Activated CD8-positive, alpha-beta memory T cell treated with anti-CD3 and anti-CD28 coated beads, Interleukin-2, amount 50 U/mL, for 24 hours (primary cell): ENCODE measurements around the gene UROS.

ENCODE experiments used
- DNase-seq: peaks from one replicate; pipeline ENCODE4 v3.0.0-alpha.2; 2020; ENCODE audit errors: extremely low read depth

The UROS gene

GRCh38 chr10:125762692-125763648 is 60.1 kb downstream of the UROS start:
- no peak for DNase-seq

GRCh38 chr10:125761961-125762360 is 61.1 kb downstream of the UROS start:
- no peak for DNase-seq

DNA sequence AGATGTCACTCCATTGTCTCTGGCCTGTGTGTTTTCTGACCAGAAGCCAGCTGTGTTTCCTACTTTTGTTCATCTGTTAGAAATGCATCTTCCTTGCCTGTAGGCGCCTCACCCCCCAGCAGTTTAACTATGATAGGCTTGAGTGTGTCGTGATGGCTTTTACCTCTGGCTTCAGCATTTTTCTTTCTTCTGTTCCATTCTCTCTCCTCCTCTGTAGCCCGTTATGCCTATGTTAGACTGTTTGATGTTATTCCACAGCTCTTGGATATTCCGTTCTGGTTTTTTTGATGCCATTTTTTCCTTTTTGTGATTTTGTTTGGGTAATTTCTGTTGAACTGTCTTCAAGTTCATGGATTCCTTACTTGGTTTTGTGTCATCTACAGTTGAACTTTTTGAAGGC is 65.3 kb downstream of the UROS start:
- DNase-seq: no peak

- no peak for DNase-seq
Observed at GRCh38 chr10:125756853-125757487, 66.1 kb downstream of the UROS start.

DNA sequence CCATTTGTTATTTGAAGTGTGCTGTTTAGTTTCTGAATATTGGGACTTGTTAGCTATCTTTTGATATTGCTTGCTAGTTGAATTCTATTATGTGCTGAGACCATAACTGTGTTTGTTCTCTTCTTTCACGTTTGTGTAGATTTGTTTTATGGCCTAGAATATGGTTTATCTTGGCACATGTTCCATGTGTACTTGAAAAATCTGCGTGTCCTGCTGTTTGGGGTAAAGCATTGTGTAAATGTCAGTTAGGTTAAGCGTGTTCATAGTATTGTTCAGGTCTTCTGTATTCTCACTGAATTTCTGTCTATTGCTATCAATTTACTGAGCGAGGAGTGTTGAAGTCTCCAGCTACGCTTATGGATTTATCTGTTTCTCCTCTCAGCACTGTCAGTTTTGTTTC is 66.9 kb downstream of the UROS start:
- no peak for DNase-seq

DNA sequence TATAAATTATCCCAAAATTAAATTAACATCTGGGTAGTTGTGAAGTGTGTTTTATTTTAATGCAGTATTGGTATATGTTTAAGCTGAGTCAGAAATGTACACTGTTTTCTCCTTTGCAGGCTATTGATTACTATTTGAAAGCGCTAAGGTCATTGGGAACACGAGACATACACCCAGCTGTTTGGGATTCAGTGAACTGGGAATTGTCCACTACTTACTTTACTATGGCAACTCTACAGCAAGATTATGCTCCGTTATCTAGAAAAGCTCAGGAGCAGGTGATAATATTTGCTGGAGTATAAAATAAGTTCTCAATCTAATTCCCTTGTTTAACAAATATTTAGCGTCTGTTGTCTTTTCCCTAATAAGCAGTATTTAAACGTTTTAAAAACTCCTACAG is 75.6 kb downstream of the UROS start:
- no peak for DNase-seq

- DNase-seq: no peak
Observed at GRCh38 chr10:125744909-125745308, 78.1 kb downstream of the UROS start.

GRCh38 chr10:125742465-125742864 is 80.6 kb downstream of the UROS start:
- DNase-seq: no peak

DNA sequence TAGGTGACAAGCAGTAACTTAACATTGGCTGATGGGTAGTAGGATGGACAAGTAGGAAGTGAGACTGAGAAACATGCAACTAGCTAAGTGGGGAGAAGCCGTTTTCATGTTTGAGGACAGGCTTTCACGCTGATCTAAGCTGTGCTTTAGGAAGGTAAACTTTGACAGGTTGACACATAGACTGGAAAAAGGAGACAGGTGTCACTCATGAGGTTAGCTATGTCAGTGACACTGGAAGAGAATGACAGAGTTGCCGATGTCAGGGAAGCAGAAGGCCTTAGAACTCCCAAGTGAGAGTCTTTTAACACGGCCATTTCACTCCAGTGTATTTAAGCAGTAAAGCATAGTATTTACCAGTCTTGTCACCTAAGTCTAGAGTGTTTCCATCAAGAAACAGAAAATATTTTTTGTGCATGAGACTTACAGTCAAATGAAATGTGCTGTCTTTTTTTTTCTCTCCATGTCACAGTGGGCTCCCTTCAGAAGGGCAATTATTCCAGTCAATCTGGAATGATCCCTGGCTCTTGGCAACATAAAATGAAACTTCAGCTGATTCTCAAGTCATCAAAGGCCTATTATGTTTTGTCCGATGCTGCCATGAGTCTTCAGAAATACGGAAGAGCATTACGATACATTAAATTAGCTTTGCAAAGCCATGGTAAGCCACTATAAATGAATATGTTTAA is 82.9 kb downstream of the UROS start:
- DNase-seq: no peak
